SKM-1 treated with dmso at 0.1 percent for 144 hours (cell line): Measurements from ENCODE around the gene ZNF710.
A peak's percentile ranks its signal among the peaks of the same experiment; 100 is the strongest.
"Not testable (repeated sequence)": the region's sequence is repeated elsewhere in the genome, so short reads cannot be mapped to it uniquely, and the experiment has no call there.

Experiments used
- DNase-seq: peaks from one replicate; lab custom pipeline; 2025; ENCODE audit not compliant: unreplicated experiment; lab: John Stamatoyannopoulos, UW

ZNF710 gene, protein sequence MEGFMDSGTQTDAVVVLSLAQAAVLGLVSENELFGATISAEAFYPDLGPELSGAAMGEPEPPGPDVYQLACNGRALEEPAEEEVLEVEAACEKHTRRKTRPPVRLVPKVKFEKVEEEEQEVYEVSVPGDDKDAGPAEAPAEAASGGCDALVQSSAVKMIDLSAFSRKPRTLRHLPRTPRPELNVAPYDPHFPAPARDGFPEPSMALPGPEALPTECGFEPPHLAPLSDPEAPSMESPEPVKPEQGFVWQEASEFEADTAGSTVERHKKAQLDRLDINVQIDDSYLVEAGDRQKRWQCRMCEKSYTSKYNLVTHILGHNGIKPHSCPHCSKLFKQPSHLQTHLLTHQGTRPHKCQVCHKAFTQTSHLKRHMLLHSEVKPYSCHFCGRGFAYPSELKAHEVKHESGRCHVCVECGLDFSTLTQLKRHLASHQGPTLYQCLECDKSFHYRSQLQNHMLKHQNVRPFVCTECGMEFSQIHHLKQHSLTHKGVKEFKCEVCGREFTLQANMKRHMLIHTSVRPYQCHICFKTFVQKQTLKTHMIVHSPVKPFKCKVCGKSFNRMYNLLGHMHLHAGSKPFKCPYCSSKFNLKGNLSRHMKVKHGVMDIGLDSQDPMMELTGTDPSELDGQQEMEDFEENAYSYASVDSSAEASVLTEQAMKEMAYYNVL

DNA sequence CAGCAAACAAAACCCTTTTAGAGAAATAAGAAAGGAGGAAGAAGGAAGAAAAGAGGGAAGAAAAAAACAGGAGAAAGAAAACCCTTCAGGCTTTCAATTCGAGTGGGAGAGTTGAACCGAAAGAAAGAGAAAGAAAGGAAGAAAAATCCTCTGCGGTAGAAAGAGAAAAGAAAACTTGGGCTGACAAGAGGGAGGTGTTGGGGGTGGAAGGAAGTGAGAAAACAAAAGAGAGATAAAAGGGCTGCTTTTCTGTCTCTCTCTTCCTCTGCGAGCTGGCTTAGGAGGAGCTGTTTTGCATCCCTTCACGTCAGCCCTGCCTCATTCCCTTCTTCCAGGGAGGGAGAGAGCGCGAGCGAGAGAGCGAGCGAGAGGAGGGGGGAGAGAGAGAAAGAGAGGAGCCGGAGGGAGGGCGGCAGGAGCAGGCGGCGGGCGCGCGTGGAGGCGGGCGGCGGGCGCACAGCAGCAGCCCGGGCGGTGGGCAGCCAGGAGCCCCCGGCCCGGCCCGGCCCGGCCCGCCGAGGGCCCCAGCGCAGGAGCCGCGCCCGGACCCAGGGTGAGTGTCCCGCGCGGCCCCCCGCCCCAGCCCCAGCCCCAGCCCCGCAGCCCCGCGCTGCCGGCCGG, at the start of gene ZNF710:
ZNF710 (plus strand) TSS at position 263 of the 621 bp plus-strand sequence. CDS start 65,814 bp downstream, outside the sequence.
- DNase-seq, result no peak

DNA sequence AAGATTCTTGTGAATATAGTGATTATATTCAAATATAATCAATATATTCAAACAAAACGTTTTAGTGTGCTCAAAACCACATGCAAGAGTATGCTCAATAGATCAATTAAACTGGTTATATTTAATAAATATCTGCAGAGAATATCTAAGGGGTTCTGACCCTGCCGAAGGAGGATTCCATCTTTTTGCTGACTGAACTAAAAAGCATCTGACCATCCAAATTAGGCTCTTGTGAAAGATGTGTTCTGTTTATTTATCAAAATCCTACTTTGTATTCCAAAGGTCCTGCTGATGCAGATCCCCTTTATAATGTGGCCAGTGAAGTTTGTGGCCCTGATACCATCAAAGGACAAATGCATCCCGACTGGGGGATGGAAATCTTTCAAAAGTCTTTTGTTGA, 46.6 kb upstream of the ZNF710 start:
- no peak for DNase-seq

DNA sequence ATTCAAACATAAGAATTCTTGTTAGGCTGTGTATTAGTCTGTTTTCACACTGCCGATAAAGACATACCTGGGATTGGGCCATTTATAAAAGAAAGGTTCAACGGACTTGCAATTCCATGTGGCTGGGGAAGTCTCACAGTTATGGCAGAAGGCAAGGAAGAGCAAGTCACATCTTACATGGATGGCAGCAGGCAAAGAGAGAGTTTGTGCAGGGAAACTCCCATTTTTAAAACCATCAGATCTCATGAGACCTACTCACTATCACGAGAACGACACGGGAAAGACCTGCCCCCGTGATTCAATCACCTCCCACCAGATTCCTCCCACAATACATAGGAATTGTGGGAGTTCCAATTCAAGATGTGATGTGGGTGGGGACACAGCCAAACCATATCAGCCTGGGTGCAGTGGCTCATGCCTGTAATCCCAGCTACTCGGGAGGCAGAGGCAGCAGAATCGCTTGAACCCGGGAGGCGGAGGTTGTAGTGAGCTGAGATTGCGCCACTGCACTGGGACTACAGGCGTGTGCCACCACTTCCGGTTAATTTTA, 45.6 kb upstream of the ZNF710 start:
- not testable (repeated sequence) for DNase-seq

DNA sequence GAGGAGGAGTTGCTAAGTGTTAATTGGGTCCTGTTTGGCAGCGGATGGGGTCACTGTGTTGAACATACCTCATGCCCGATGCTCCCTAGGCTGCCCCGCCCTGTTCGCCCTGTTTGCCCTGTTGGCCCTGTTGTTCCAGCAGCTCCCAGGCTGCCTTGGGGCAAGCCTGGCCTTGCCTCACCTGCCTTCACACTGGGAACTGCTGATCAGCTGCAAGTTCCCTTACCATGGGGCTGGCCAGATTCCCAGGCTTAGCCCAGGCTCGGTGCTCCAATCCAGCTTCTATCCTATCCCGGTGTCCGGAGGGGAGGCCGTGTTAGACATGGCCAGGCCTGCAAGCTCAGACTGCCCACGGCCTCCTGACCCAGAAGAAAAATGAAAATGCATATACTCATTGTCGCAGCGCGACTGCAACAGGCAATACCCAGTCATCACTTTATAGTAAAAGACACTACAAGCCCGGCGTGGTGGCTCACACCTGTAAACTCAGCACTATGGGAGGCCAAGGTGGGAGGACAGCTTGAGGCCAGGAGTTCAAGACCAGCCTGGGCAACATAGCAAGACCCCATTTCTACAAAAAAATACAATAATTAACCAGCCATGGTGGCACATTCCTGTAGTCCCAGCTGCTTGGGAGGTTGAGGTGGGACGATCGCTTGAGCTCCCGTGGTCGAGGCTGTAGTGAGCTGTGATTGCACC, 42.9 kb upstream of the ZNF710 start:
- DNase-seq, result no peak

DNA sequence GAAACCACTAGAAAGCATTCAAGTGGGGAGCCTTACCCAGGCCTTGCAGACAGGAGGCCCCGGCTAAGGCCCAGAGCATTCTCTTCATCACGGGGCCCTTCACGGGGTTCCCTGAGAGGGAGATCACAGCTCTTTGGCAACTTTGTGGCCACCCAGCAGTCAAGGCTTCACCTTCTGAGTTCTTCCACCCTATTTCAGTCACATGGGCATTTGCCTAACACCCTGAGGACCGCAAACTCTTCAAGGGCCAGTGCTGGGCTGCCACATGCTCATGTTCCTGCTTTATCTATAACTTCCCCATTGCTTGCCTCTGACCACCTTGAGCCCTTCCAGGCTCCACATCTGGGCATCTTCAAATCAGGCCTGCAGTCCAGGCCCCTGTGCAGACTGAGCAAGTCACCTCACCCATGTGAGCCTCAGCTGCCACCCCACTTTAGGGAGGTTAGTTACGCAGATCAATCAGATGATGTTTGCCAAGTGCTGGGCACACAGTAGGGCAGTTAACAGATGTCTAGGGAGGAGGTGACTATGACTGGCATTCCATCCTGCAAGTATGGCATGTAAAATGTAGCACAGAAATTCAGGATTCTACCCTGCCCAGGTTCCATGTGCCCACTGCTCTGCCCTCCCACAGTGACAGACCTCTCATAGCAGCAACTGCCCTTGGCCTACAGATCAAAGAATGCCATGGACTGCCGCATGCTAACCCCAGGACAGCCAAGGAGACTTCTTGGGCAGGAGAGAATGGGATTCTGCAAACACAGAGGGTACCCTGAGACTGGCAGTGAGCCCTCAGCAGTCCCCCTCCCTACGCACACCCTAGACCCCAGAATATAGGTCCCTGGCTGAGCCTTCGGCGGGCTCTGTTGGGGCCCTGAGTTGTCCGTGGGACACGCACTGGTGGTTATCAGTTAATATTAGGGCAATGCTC, 37.6 kb upstream of the ZNF710 start:
- peak; percentile 98 for DNase-seq

DNA sequence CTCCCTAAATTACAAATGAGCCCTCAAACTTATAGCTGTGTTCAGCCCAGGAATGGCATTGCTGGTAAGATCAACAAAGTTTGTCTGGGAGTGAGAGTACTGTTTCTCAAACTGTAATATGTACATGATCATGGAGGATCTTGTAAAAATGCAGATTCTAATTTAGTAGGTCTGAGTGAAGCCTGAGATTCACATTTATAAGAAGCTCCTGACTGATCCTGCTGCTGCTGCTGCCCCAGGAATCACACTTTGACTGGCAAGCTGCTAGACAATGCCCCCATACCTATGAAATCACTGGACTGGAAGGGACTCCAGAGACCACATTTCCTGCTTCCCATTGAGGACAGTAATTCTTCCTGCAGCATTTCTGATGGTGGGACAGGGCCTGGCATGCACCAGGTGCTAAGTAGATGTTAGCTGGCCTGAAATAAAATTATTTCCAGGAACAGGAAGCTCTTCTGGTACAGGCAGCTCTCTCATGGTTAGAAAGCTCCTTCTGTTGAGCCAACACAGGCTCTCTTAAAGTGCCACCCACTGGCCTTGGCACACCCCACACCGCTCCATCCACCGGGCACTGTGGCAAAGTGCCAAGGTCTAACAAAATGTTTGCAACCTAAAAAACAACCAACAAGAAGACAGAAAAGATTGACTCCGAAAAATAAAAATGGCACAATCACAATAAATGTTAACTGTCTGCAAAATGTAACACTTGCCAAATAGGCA, 36.7 kb upstream of the ZNF710 start:
- no peak for DNase-seq

DNA sequence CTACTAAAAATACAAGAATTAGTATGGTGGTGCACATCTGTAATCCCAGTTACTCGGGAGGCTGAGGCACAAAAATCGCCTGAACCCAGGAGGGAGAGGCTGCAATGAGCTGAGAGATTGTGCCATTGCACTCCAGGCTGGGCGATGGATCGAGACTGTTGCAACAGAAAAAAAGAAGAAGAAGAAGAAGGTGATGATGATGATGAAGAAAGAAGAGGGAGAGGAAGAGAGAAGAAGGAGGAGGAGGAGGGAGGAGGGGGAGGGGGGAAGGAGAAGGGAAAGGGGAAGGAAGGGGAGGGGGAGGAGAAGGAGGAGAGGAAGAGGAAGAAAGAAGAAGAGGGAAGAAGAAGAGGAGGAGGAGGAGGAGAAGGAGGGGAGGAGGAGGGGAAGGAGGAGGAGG, 33.2 kb upstream of the ZNF710 start:
- DNase-seq, result peak; percentile 82

DNA sequence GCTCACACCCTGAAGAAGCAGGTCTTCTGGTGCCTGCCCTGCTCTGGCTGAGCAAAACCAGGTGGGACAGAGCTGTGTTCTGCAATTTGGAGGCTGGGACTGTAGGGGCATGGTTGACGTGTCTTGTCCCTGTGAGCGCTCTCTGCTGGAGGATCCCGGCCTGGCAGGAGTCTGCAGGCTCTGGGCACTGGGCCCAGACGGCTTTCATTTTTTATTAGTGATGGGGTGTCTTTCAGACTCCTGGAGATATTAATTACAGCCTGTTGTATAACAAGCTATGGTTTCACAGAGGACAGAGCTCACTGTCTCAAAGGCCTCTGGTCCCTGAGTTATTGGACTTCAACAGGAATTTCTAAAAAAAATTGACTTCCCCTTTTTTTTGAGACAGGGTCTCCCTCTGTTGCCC, 29.5 kb upstream of the ZNF710 start:
- DNase-seq, result peak; percentile 42

DNA sequence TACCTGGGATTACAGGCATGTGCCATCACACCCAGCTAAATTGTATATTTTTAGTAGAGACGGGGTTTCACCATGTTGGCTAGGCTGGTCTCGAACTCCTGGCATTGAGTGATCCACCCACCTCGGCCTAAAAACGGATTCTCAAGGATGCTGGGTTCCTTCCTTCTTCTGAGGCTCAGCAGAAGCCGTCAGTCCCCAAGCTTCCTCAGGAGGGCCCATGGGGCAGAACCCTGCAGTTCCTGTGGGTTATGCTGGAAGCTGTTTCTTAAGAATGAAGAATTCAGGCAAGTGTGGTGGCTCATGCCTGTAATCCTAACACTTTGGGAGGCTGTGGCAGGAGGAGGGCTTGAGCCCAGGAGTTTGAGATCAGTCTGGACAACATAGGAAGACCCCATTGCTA, 29.0 kb upstream of the ZNF710 start:
- DNase-seq, result peak; percentile 80

DNA sequence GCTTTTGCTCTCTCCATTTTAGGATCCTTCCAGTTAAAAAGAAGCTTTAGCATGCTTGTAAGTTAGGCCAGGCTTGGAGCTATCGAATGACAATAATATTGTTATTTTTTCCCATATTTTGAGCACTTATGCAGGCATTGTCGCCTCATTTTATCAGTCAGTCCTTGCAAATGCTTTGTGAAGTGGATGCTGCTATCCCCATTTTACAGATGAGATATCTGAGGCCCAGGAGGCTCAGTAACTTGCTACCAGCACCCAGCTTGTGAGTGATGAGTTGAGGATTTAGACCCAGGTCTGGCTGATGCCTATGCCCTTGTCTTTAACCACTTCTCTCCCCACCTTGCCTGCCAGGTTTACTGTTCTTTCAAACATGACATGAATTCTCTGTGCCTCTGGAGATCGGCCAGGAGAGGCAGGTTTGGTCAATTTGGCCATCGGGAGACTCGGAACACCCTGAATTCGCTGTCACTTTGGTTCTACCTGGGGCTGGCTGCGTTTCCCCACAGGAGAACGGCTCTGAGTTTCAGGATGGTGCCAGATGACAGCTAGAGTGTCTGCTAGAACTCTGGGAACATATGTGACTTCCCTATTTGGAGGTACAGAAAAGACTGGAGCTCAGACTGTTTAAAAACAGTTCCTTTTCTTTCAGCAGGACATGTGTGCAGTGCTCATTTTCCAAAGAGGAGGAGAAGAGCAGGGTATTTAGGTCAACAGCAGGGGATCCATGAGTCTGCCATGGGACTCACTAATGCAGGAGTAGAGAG, 25.5 kb upstream of the ZNF710 start:
- peak; percentile 61 for DNase-seq

DNA sequence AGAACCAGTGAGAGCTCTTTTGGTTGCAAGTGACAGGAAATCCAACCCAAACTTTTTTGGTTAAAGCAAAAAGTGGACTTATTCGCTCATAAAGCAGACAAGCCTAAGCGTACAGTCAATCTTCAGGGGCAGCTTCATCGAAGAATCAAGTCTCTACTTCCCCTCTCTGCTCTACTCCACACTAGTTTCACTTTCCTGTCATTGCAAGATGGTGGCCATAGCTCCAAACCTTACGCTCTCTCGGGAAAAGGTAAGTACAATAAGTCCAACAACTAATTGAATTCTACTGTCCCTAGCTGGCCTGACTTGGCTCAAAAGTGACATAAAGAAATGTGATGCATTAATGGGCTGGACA, 24.9 kb upstream of the ZNF710 start:
- no peak for DNase-seq

DNA sequence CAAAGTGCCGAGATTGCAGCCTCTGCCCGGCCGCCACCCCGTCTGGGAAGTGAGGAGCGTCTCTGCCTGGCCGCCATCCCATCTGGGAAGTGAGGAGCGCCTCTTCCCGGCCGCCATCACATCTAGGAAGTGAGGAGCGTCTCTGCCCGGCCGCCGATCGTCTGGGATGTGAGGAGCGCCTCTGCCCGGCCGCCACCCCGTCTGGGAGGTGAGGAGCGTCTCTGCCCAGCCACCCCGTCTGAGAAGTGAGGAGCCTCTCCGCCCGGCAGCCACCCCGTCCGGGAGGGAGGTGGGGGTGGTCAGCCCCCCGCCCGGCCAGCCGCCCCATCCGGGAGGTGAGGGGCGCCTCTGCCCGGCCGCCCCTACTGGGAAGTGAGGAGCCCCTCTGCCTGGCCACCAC, 23.3 kb upstream of the ZNF710 start:
- DNase-seq, result not testable (repeated sequence)

DNA sequence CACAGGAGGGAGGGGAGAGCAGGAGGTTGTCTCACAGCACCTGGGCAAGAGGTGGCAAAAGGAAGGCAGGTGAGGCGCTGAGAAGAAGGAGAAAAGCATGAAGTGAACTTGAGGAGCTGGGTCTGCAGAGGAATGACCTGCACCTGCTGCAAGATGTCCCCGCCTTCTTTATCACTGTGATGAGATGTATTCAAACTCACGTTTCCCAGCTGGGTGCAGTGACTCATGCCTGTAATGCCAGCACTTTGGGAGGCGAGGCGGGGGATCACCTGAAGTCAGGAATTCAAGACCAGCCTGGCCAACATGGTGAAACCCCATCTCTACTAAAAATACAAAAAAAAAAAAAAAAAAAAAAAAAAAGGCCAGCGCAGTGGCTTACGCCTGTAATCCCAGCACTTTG, 22.2 kb upstream of the ZNF710 start:
- DNase-seq, result no peak

DNA sequence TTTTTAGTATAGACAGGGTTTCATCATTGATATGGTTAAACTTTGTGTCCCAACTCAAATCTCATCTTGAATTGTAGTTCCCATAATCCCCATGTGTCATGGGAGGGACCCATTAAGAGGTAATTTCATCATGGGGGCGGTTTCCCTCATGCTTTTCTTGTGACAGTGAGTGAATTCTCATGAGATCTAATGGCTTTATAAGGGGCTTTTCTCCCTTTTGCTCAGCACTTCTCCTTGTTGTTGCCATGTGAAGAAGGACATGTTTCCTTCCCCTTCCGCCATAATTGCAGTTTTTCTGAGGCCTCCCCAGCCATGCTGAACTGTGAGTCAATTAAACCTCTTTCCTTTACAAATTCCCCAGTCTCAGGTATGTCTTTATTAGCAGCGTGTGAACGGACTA, 20.2 kb upstream of the ZNF710 start:
- no peak for DNase-seq

DNA sequence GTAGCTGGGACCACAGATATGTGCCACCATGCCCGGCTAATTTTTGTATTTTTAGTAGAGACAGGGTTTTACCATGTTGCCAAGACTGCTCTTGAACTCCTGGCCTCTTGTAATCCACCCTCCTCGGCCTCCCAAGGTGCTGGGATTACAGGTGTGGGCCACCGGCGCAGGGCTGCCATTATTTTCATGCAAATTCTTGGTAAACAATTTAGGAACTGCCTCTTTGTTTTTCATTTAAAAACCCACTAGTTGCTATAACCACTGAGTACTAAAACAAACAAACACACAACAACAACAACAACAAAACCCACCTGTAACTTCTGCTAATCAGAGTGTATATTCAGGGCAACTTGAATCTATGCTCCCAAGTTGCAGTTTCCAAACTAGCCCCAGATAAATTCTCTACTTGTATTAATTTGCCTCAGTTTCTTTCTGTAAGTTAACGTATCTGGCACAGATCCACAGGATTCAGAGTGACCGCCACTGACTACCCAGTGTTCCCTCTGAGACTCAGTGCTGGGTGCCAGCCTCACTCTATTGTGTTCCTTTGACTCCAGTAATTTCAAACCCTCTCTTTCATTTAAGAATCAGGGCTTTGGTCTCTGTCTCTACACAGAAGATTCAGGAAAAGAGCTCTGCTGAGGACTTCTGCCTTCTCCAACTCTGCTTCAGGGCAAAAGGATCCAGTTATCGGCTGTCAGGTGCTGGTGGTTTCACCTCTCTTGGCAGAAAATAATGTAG, 18.6 kb upstream of the ZNF710 start:
- no peak for DNase-seq

DNA sequence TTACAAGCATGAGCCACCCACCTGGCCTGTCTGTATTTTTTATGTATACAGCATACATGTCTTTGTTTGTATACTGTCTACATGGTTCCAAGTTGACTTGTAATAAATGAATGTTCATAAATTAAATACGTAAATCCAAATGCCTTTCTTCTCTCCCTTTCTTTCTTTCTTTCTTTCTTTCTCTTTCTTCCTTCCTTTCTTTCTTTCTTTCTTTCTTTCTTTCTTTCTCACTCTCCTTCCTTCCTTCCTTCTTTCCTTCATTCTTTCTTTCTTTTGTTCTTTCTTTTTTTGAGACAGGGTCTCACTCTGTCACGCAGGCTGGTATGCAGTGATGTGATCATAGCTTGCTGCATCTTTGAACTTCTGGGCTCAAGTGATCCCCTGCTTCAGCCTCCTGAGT, 17.1 kb upstream of the ZNF710 start:
- DNase-seq, result no peak

DNA sequence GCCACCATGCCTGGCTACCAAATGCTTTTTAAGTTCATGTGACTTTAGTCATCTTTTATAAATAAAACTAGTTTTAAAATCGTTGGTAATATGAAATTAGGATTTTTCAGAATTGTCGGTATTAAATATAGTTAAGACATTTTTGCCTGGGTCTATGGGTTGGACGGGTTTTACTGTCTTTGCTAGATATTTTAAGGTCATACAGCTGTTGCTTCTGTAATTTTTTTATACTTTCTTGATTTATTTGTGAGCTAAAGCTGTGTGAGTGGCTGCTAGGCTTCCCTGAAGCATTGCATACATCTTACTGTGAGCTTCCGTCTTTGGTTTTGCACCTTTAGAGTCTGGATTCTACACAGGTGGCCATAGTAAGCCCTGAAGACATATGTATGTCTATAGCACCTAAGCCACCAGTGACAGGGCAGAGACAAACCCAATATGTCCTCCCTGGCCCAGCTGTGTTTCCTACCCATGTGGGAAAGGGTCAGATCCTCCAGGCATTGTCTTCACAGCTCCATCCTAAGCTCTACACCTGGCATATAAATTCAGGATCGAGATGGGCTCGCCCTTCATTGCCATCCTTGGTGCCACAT, 16.6 kb upstream of the ZNF710 start:
- no peak for DNase-seq

DNA sequence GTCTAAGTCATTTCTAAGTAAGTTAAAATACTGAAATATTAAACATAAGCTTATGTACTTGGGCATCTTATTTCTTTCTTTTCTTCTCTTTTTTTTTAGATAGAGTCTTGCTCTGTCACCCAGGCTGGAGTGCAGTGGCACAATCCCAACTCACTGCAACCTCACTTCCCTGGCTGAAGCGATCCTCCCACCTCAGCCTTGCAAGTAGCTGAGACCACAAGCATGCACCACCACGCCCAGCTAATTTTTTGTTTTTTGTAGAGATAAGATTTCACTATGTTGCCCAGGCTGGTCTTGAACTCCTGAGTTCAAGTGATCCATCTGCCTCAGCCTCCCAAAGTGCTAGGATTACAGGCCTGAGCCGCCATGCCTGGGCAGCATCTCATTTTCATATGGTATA, 16.0 kb upstream of the ZNF710 start:
- no peak for DNase-seq
